BE2C (cell line): ENCODE data around the gene PKN3.

ENCODE experiments used
- DNase-seq: peaks from one replicate; pipeline ENCODE4 v3.0.0-alpha.2; 2020
- H3K27me3 ChIP-seq: fragments of 250-450 bp; sonication (Bioruptor Pico); 2 replicates; pipeline ENCODE4 v1.5.1; 2020; ENCODE audit warnings: mild to moderate bottlenecking
- H3K36me3 ChIP-seq: fragments of 250-450 bp; sonication (Bioruptor Pico); 2 replicates; pipeline ENCODE4 v1.5.1; 2020; ENCODE audit warnings: mild to moderate bottlenecking
- H3K4me1 ChIP-seq: fragments of 250-450 bp; sonication (Bioruptor Pico); 2 replicates; pipeline ENCODE4 v1.5.1; 2020
- H3K4me3 ChIP-seq: 2 replicates; pipeline ENCODE4 v1.5.1; 2011; ENCODE audit warnings: low read depth, low read length
- H3K9me3 ChIP-seq: fragments of 250-450 bp; sonication (Bioruptor Pico); 2 replicates; pipeline ENCODE4 v1.5.1; 2020
- CTCF ChIP-seq: IDR thresholded peaks from 2 replicates; pipeline ENCODE4 v1.5.1; 2012; ENCODE audit warnings: mild to moderate bottlenecking, low read depth, low read length

The PKN3 gene

GRCh38 chr9:128713941-128714573 is 11.8 kb downstream of the PKN3 start:
- no peaks in the 10 kb centered on the region; the same call in 1 of the 2 replicates for H3K36me3 ChIP-seq
- no peak for TF ChIP-seq CTCF
- H3K27me3 ChIP-seq: no peaks in the 10 kb centered on the region
- no peaks in the 10 kb centered on the region for H3K9me3 ChIP-seq
- DNase-seq: no peak
- H3K4me3 ChIP-seq: no peak overlapping the region
- H3K4me1 ChIP-seq: no peaks in the 10 kb centered on the region

GRCh38 chr9:128714586-128715435 is 12.5 kb downstream of the PKN3 start:
- no peaks in the 10 kb centered on the region for H3K27me3 ChIP-seq
- H3K4me1 ChIP-seq: no peaks in the 10 kb centered on the region
- no peaks in the 10 kb centered on the region; the same call in 1 of the 2 replicates for H3K36me3 ChIP-seq
- no peak for TF ChIP-seq CTCF
- no peak overlapping the region for H3K4me3 ChIP-seq
- no peak for DNase-seq
- no peaks in the 10 kb centered on the region for H3K9me3 ChIP-seq

- H3K4me1 ChIP-seq: no peaks in the 10 kb centered on the region
- no peak overlapping the region for H3K4me3 ChIP-seq
- H3K9me3 ChIP-seq: no peaks in the 10 kb centered on the region
- H3K36me3 ChIP-seq: no peaks in the 10 kb centered on the region; the same call in 1 of the 2 replicates
- TF ChIP-seq CTCF: no peak
- DNase-seq: no peak
- no peaks in the 10 kb centered on the region for H3K27me3 ChIP-seq
These were observed 13.1 kb downstream of the PKN3 start for GRCh38 chr9:128715436-128715750.

- TF ChIP-seq CTCF: no peak
- no peak overlapping the region for H3K4me3 ChIP-seq
- H3K36me3 ChIP-seq: no peaks in the 10 kb centered on the region; the same call in 1 of the 2 replicates
- no peaks in the 10 kb centered on the region for H3K4me1 ChIP-seq
- no peaks in the 10 kb centered on the region for H3K27me3 ChIP-seq
- no peaks in the 10 kb centered on the region for H3K9me3 ChIP-seq
- no peak for DNase-seq
These were observed 14.4 kb downstream of the PKN3 start for GRCh38 chr9:128716581-128717254.

- H3K4me1 ChIP-seq: no peaks in the 10 kb centered on the region
- no peaks in the 10 kb centered on the region; the same call in 1 of the 2 replicates for H3K36me3 ChIP-seq
- no peaks in the 10 kb centered on the region for H3K9me3 ChIP-seq
- no peaks in the 10 kb centered on the region for H3K27me3 ChIP-seq
- DNase-seq: no peak
- no peak overlapping the region for H3K4me3 ChIP-seq
- TF ChIP-seq CTCF: no peak
These were observed 15.7 kb downstream of the PKN3 start for GRCh38 chr9:128718047-128718446.
